Measurements from ENCODE around the gene PAM. TPM values are rescaled to one million over a fixed set of nuclear protein-coding genes. Genes with fewer than 3 reads are reported as not detected.

PAM gene
- total RNA-seq, 5 donors from 2014 or later (not counting 1 experiment from before 2014, with no cell fraction given): 17.5 to 29.2 (median 23.3) TPM

DNA sequence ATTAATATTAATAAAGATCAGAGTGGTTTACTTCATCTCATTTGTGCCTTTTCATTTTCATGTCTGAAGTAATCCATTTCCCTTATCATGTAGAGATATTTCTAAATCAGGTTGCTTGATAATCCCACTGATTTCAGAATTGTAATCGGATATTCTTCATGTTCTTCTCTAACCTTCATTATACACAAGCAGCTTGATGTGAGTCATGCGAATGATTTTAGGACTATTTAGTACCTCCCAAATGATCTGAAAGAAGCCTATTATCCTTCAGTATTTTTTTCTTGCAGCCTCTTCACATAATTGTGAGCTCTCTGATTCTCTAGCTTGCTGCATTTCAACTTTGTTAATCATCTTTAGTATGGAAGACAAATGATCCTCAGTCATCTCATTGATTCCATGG lies 182.8 kb downstream of the PAM start:
- no peak for DNase-seq
- Mint-ChIP-seq H3K27me3 (no peaks in the 10 kb centered on the region), H3K4me1 (peaks cover 0 to 2% (median 0%) of the 10 kb centered on the region in 3 donors), H3K36me3 (peaks cover 17% of the 10 kb centered on the region), H3K27ac (no peak overlapping the region), H3K4me3 (no peak overlapping the region), H3K9me3 (no peaks in the 10 kb centered on the region)
- Histone ChIP-seq H3K9me3 (no peaks in the 10 kb centered on the region), H3K27ac (ENCODE audit: low read length) (no peak overlapping the region), H3K27me3 (replicated peaks in 1 of 2; ENCODE audit: control insufficient read depth in 2 of 2, extremely low read depth in 1 of 2, insufficient read depth in 2 of 2, low read length in 1 of 2) (no peaks in the 10 kb centered on the region), H3K4me3 (ENCODE audit: control insufficient read depth in 1 of 2, extremely low read depth in 1 of 2, low read length in 1 of 2) (no peak overlapping the region), H3K4me1 (ENCODE audit: control insufficient read depth in 1 of 2, extremely low read depth in 1 of 2, insufficient read depth in 2 of 2, low read length in 2 of 2) (no peaks in the 10 kb centered on the region), H3K36me3 (ENCODE audit: control insufficient read depth in 2 of 2, extremely low read depth in 1 of 2, insufficient read depth in 1 of 2, low read length in 1 of 2) (no peaks in the 10 kb centered on the region)
- ChIA-PET CTCF (no interaction called here), POLR2A (no interaction called here)
- ATAC-seq (replicated peaks in 1 of 4): no peak
- WGBS (ENCODE audit: insufficient coverage): no CpG with 5 or more reads among the region's 2 CpGs

DNA sequence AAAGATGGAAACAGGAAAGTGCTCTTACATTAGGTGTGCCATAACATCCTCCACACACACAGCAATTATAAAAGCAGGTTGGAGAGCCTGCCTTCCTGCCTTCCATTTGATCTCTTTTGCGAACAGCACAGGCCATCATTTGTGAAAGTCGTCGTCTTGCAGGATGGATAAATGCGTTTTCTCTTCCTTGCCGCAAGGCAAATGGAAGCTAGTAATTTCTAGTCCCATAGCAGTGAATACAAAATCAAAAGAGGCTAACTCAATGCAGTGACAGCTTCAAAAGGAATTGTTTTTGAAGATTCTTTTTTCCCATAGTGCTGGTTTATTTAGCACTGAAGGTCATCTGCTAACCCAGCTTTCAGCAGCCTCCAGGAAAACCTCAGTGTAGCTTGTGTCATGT lies 186.0 kb downstream of the PAM start:
- Mint-ChIP-seq H3K27ac (no peak overlapping the region), H3K4me1 (peaks cover 0 to 2% (median 0%) of the 10 kb centered on the region in 3 donors), H3K4me3 (no peak overlapping the region), H3K9me3 (no peaks in the 10 kb centered on the region), H3K27me3 (no peaks in the 10 kb centered on the region), H3K36me3 (peaks cover 6% of the 10 kb centered on the region)
- ChIA-PET POLR2A (interaction anchor here in 1 of 2 donors (0.7 kb wide), 1 partner anchor 155 kb away, joined by 13 read pairs; no protein-coding TSS in a partner anchor), CTCF (no interaction called here)
- H3K27me3 ChIP-seq (replicated peaks in 1 of 2; ENCODE audit: control insufficient read depth in 2 of 2, extremely low read depth in 1 of 2, insufficient read depth in 2 of 2, low read length in 1 of 2): no peaks in the 10 kb centered on the region
- no peaks in the 10 kb centered on the region for H3K9me3 ChIP-seq
- no peak overlapping the region for H3K27ac ChIP-seq (ENCODE audit: low read length)
- H3K36me3 ChIP-seq (ENCODE audit: control insufficient read depth in 2 of 2, extremely low read depth in 1 of 2, insufficient read depth in 1 of 2, low read length in 1 of 2): no peaks in the 10 kb centered on the region
- H3K4me1 ChIP-seq (ENCODE audit: control insufficient read depth in 1 of 2, extremely low read depth in 1 of 2, insufficient read depth in 2 of 2, low read length in 2 of 2): no peaks in the 10 kb centered on the region
- DNase-seq (no peak), ATAC-seq (replicated peaks in 1 of 4) (no peak)
- 93% methylated on average over 4 of the region's 5 CpGs for WGBS (ENCODE audit: insufficient coverage)
- H3K4me3 ChIP-seq (ENCODE audit: control insufficient read depth in 1 of 2, extremely low read depth in 1 of 2, low read length in 1 of 2): no peak overlapping the region

DNA sequence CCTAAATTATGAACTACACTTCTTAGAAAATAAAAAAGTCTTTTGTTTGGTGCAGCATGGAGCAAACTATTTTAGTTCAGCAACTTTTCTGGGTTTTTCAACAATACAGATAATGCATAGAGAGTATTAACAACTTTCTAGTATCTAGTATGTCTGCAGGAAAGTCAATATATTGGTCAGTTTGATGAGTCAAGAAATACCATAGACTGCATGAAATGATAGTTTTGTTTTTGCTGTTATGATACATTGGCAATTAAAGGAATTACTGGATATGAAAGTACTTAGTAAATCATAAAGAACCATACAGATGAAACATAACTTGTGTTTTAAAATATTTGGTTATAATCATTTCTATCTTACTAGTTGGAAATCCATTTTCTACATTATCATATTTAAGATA lies 191.3 kb downstream of the PAM start:
- POLR2A ChIA-PET: no interaction called here

DNA sequence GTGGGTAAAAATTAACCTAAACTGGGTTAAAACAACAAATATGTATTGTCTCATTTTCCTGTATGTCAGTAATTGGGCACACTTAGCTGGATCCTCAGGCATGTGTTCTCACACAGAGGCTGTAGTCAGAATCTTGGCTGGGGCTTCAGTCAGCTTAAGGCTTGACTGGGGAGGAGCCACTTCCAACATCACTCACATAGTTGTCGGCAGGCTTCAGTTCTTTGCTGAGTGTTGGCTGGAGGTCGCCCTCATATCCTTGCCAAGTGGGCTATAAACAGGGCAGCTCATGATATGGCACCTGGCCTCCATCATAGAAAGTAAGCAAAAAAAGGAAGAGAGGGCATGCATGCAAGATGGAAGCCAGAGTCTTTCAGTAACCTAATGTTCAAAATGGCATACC lies 191.9 kb downstream of the PAM start:
- no peak for DNase-seq

More for the DNA sequence above, 191.3 kb downstream of the PAM start:
- no peaks in the 10 kb centered on the region for H3K36me3 ChIP-seq (ENCODE audit: control insufficient read depth in 2 of 2, extremely low read depth in 1 of 2, insufficient read depth in 1 of 2, low read length in 1 of 2)
- H3K27me3 ChIP-seq (replicated peaks in 1 of 2; ENCODE audit: control insufficient read depth in 2 of 2, extremely low read depth in 1 of 2, insufficient read depth in 2 of 2, low read length in 1 of 2): no peaks in the 10 kb centered on the region
- no peaks in the 10 kb centered on the region for H3K4me1 ChIP-seq (ENCODE audit: control insufficient read depth in 1 of 2, extremely low read depth in 1 of 2, insufficient read depth in 2 of 2, low read length in 2 of 2)
- no peak overlapping the region for H3K27ac ChIP-seq (ENCODE audit: low read length)
- Mint-ChIP-seq H3K4me3 (no peak overlapping the region), H3K9me3 (no peaks in the 10 kb centered on the region), H3K36me3 (peaks cover 28% of the 10 kb centered on the region), H3K27ac (no peak overlapping the region), H3K27me3 (no peaks in the 10 kb centered on the region), H3K4me1 (no peaks in the 10 kb centered on the region)
- DNase-seq (no peak), ATAC-seq (replicated peaks in 1 of 4) (no peak)
- no peak overlapping the region for H3K4me3 ChIP-seq (ENCODE audit: control insufficient read depth in 1 of 2, extremely low read depth in 1 of 2, low read length in 1 of 2)
- CTCF ChIA-PET: no interaction called here
- no peaks in the 10 kb centered on the region for H3K9me3 ChIP-seq

DNA sequence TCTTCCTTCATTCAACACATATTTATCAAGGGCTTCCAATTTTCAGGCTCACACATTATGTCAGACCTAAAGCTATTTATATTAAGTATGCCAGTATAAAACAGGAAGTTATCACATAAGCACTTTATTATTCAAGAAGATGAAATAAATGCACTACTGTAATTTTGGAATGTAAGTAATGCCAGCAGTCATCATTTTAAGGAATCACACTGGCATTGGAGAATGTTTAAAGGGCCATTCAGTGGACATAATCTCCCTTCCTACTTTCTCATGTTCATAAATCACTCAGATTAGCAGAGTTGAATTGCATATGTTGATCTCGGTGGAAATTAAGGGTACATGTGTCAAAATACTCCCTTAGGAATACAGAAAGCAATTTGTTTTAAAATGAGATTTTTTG lies 200.4 kb downstream of the PAM start:
- H3K4me1 Mint-ChIP-seq: no peaks in the 10 kb centered on the region
- H3K36me3 Mint-ChIP-seq: peaks cover 36% of the 10 kb centered on the region
- Histone ChIP-seq H3K36me3 (ENCODE audit: control insufficient read depth in 2 of 2, extremely low read depth in 1 of 2, insufficient read depth in 1 of 2, low read length in 1 of 2) (no peaks in the 10 kb centered on the region), H3K9me3 (no peaks in the 10 kb centered on the region), H3K27me3 (replicated peaks in 1 of 2; ENCODE audit: control insufficient read depth in 2 of 2, extremely low read depth in 1 of 2, insufficient read depth in 2 of 2, low read length in 1 of 2) (no peaks in the 10 kb centered on the region), H3K4me1 (ENCODE audit: control insufficient read depth in 1 of 2, extremely low read depth in 1 of 2, insufficient read depth in 2 of 2, low read length in 2 of 2) (no peaks in the 10 kb centered on the region), H3K4me3 (ENCODE audit: control insufficient read depth in 1 of 2, extremely low read depth in 1 of 2, low read length in 1 of 2) (no peak overlapping the region), H3K27ac (ENCODE audit: low read length) (no peak overlapping the region)
- no peak overlapping the region for H3K27ac Mint-ChIP-seq
- no peak for ATAC-seq (replicated peaks in 1 of 4)
- no peak overlapping the region for H3K4me3 Mint-ChIP-seq
- no CpG with 5 or more reads among the region's 1 CpG for WGBS (ENCODE audit: insufficient coverage)
- CTCF ChIA-PET: interaction anchor here in 1 of 2 donors (0.6 kb wide), 1 partner anchor 36 kb away, joined by 3 read pairs; no protein-coding TSS in a partner anchor
- no peaks in the 10 kb centered on the region for H3K9me3 Mint-ChIP-seq
- DNase-seq: no peak
- POLR2A ChIA-PET: no interaction called here
- H3K27me3 Mint-ChIP-seq: no peaks in the 10 kb centered on the region

More for the DNA sequence above, 191.9 kb downstream of the PAM start:
- no peaks in the 10 kb centered on the region for H3K27me3 Mint-ChIP-seq
- WGBS (ENCODE audit: insufficient coverage): no CpG with 5 or more reads among the region's 2 CpGs
- H3K36me3 Mint-ChIP-seq: peaks cover 34% of the 10 kb centered on the region
- CTCF ChIA-PET: no interaction called here
- no peak overlapping the region for H3K4me3 ChIP-seq (ENCODE audit: control insufficient read depth in 1 of 2, extremely low read depth in 1 of 2, low read length in 1 of 2)
- H3K9me3 Mint-ChIP-seq: no peaks in the 10 kb centered on the region
- H3K27me3 ChIP-seq (replicated peaks in 1 of 2; ENCODE audit: control insufficient read depth in 2 of 2, extremely low read depth in 1 of 2, insufficient read depth in 2 of 2, low read length in 1 of 2): no peaks in the 10 kb centered on the region
- no peaks in the 10 kb centered on the region for H3K4me1 Mint-ChIP-seq
- H3K36me3 ChIP-seq (ENCODE audit: control insufficient read depth in 2 of 2, extremely low read depth in 1 of 2, insufficient read depth in 1 of 2, low read length in 1 of 2): no peaks in the 10 kb centered on the region
- no peak overlapping the region for H3K27ac Mint-ChIP-seq
- ATAC-seq (replicated peaks in 1 of 4): no peak
- no peak overlapping the region for H3K27ac ChIP-seq (ENCODE audit: low read length)
- POLR2A ChIA-PET: no interaction called here
- no peaks in the 10 kb centered on the region for H3K4me1 ChIP-seq (ENCODE audit: control insufficient read depth in 1 of 2, extremely low read depth in 1 of 2, insufficient read depth in 2 of 2, low read length in 2 of 2)
- no peak overlapping the region for H3K4me3 Mint-ChIP-seq
- no peaks in the 10 kb centered on the region for H3K9me3 ChIP-seq

DNA sequence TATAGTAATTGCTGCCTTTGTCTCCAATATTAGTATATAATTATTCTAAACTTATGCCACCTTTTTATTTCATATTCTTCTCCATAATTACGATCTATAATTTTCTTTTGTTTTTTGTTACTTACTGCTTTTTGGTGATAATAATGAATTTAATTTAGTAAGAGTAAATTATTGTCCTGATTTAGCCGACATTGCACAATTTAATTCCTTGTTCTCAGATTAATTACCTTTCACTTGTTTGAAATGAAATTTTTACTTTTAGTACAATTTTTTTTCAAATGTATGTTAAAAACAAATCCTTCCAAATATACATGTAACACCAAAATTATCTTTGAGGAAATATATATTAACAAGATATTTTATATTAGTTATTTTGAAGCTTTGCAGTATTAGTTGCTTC lies 201.5 kb downstream of the PAM start:
- no peak overlapping the region for H3K27ac ChIP-seq (ENCODE audit: low read length)
- H3K4me3 ChIP-seq (ENCODE audit: control insufficient read depth in 1 of 2, extremely low read depth in 1 of 2, low read length in 1 of 2): no peak overlapping the region
- ATAC-seq (replicated peaks in 1 of 4) (no peak), DNase-seq (no peak)
- H3K36me3 Mint-ChIP-seq: peaks cover 29% of the 10 kb centered on the region
- no peak overlapping the region for H3K4me3 Mint-ChIP-seq
- H3K27ac Mint-ChIP-seq: no peak overlapping the region
- CTCF ChIA-PET: no interaction called here
- no peaks in the 10 kb centered on the region for H3K9me3 ChIP-seq
- no peaks in the 10 kb centered on the region for H3K36me3 ChIP-seq (ENCODE audit: control insufficient read depth in 2 of 2, extremely low read depth in 1 of 2, insufficient read depth in 1 of 2, low read length in 1 of 2)
- no peaks in the 10 kb centered on the region for H3K27me3 Mint-ChIP-seq
- no peaks in the 10 kb centered on the region for H3K9me3 Mint-ChIP-seq
- H3K27me3 ChIP-seq (replicated peaks in 1 of 2; ENCODE audit: control insufficient read depth in 2 of 2, extremely low read depth in 1 of 2, insufficient read depth in 2 of 2, low read length in 1 of 2): no peaks in the 10 kb centered on the region
- H3K4me1 ChIP-seq (ENCODE audit: control insufficient read depth in 1 of 2, extremely low read depth in 1 of 2, insufficient read depth in 2 of 2, low read length in 2 of 2): no peaks in the 10 kb centered on the region
- POLR2A ChIA-PET: no interaction called here
- no peaks in the 10 kb centered on the region for H3K4me1 Mint-ChIP-seq
- no CpG with 5 or more reads among the region's 2 CpGs for WGBS (ENCODE audit: insufficient coverage)

DNA sequence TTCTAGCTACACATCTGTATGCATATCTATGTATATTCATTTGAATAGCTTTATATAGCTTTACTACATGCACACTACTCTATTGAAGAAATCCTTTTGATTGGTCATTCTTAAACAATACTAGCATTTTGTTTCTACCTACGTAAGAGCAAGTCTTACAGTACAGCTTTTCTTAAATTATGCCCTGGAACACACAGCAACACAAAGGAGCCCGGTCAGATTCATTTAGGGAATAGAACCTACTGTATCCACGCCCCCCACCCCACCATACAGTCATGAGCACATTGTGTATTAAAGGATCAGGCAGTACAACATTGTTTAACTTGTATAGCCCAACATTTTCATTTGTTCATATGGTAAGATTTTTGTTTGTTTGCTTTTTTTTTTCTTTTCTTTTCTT lies 202.0 kb downstream of the PAM start:
- no peak overlapping the region for H3K27ac ChIP-seq (ENCODE audit: low read length)
- Mint-ChIP-seq H3K36me3 (peaks cover 24% of the 10 kb centered on the region), H3K27ac (no peak overlapping the region), H3K4me3 (no peak overlapping the region), H3K27me3 (no peaks in the 10 kb centered on the region), H3K4me1 (no peaks in the 10 kb centered on the region), H3K9me3 (no peaks in the 10 kb centered on the region)
- no peaks in the 10 kb centered on the region for H3K27me3 ChIP-seq (replicated peaks in 1 of 2; ENCODE audit: control insufficient read depth in 2 of 2, extremely low read depth in 1 of 2, insufficient read depth in 2 of 2, low read length in 1 of 2)
- ChIA-PET CTCF (no interaction called here), POLR2A (no interaction called here)
- ATAC-seq (replicated peaks in 1 of 4) (no peak), DNase-seq (no peak)
- no CpG with 5 or more reads among the region's 3 CpGs for WGBS (ENCODE audit: insufficient coverage)
- H3K36me3 ChIP-seq (ENCODE audit: control insufficient read depth in 2 of 2, extremely low read depth in 1 of 2, insufficient read depth in 1 of 2, low read length in 1 of 2): no peaks in the 10 kb centered on the region
- no peaks in the 10 kb centered on the region for H3K9me3 ChIP-seq
- H3K4me1 ChIP-seq (ENCODE audit: control insufficient read depth in 1 of 2, extremely low read depth in 1 of 2, insufficient read depth in 2 of 2, low read length in 2 of 2): no peaks in the 10 kb centered on the region
- no peak overlapping the region for H3K4me3 ChIP-seq (ENCODE audit: control insufficient read depth in 1 of 2, extremely low read depth in 1 of 2, low read length in 1 of 2)

Measured in T-cell (primary cell).